ENCODE results near the gene CBX5.
"Not testable (repeated sequence)": the region's sequence is repeated elsewhere in the genome, so short reads cannot be mapped to it uniquely, and the experiment has no call there.

CBX5 gene

DNA sequence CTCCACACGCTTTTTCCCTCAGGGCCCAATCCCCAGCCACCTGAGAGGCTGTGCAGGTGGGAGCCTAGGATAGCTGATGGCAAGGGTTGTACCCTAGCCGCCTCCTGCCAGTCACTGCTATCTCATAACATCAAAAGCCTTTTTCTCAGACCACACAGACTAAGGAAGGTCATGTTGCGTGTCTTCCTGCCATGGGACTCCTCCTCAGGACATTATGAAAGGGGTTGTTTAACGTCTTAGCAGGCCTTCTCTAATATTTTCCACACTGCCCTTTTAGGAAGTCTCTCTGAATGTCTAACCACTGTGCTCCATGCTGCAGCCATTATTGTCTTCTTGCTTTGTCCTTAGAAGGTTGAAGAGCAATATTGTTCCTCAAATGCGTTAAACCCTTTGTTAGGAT lies 83.5 kb downstream of the CBX5 start:
- Mint-ChIP-seq H3K4me3 (no peak overlapping the region), H3K27me3 (ENCODE audit: low read depth) (peaks cover 87% of the 10 kb centered on the region), H3K4me1 (ENCODE audit: low read depth) (peaks cover 4% of the 10 kb centered on the region), H3K27ac (no peak overlapping the region), H3K36me3 (ENCODE audit: low read depth) (no peaks in the 10 kb centered on the region), H3K9me3 (no peaks in the 10 kb centered on the region)

DNA sequence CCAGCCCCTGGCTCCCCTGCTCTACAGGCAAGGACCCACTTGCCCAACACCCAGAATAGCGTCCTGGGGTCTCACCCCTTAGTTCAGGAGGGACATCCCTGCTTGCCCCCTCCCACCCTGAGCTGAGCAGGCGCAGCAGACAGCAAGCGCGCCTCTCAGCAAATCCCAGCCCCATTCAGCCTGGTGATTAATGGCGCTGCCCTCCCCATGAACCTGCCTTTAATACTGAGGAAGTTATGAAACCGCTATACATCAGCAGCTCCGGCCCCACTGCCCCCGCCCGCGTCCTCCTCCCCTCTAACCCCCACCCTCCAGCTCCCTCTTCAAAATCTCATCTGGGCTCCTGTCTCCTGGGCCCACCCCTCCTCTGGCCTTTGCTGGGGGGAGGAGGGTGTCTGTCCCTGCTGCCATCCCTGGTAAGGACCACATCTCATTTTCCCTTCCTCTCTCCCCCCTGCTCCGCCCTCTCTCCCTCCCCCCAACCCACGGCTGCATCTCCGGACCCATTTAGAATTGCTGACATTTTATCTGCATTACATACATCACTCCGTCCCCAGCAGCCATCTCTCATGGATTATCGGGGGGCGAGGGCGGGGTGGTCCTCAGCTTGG lies 84.1 kb downstream of the CBX5 start:
- Mint-ChIP-seq H3K4me3 (no peak overlapping the region), H3K27ac (no peak overlapping the region), H3K36me3 (ENCODE audit: low read depth) (no peaks in the 10 kb centered on the region), H3K4me1 (ENCODE audit: low read depth) (peaks cover 5% of the 10 kb centered on the region), H3K27me3 (ENCODE audit: low read depth) (peaks cover 86% of the 10 kb centered on the region), H3K9me3 (no peaks in the 10 kb centered on the region)

GRCh38 chr12:54195080-54195736 lies 84.7 kb downstream of the CBX5 start:
- Mint-ChIP-seq H3K27ac (no peak overlapping the region), H3K4me1 (ENCODE audit: low read depth) (peaks cover 5% of the 10 kb centered on the region), H3K9me3 (no peaks in the 10 kb centered on the region), H3K27me3 (ENCODE audit: low read depth) (peaks cover 90% of the 10 kb centered on the region), H3K4me3 (no peak overlapping the region), H3K36me3 (ENCODE audit: low read depth) (no peaks in the 10 kb centered on the region)

GRCh38 chr12:54194611-54195010 lies 85.3 kb downstream of the CBX5 start:
- H3K4me3 Mint-ChIP-seq; H3K9me3 Mint-ChIP-seq; H3K4me1 Mint-ChIP-seq (ENCODE audit: low read depth); H3K36me3 Mint-ChIP-seq (ENCODE audit: low read depth); H3K27ac Mint-ChIP-seq: not testable (repeated sequence)
- peaks cover 92% of the 10 kb centered on the region for H3K27me3 Mint-ChIP-seq (ENCODE audit: low read depth)

- H3K9me3 Mint-ChIP-seq, result no peaks in the 10 kb centered on the region
- H3K27ac Mint-ChIP-seq, result no peak overlapping the region
- peaks cover 9% of the 10 kb centered on the region for H3K4me1 Mint-ChIP-seq (ENCODE audit: low read depth)
- H3K4me3 Mint-ChIP-seq, result no peak overlapping the region
- H3K36me3 Mint-ChIP-seq (ENCODE audit: low read depth), result no peaks in the 10 kb centered on the region
- H3K27me3 Mint-ChIP-seq (ENCODE audit: low read depth), result peaks cover 81% of the 10 kb centered on the region
These were observed 86.5 kb downstream of the CBX5 start for GRCh38 chr12:54193434-54193833.

- Mint-ChIP-seq H3K36me3 (ENCODE audit: low read depth) (peaks cover 7% of the 10 kb centered on the region), H3K27me3 (ENCODE audit: low read depth) (peaks cover 62% of the 10 kb centered on the region), H3K4me3 (no peak overlapping the region), H3K4me1 (ENCODE audit: low read depth) (peaks cover 16% of the 10 kb centered on the region), H3K9me3 (no peaks in the 10 kb centered on the region), H3K27ac (no peak overlapping the region)
These were observed 88.3 kb downstream of the CBX5 start for GRCh38 chr12:54191550-54192022.

DNA sequence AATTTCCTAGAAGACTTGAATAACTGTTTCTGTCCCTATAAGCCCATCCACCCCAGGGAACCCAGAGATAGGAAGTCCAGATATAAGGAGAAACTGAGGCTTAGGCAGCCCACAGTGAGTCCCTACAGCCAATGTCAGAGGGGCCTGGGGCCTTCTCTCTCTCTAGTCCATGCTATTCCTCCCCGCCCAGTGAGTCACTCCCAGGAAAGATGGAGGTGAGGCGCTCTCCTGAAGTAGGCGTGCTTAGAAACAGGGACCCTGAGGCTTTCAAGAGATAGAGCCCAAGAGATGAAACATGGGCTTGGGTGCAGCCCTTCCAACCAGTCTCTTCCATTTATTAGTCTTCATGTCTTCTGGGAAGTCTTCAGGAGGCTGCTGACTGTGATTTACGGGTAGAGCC lies 88.8 kb downstream of the CBX5 start:
- peaks cover 58% of the 10 kb centered on the region for H3K27me3 Mint-ChIP-seq (ENCODE audit: low read depth)
- no peaks in the 10 kb centered on the region for H3K9me3 Mint-ChIP-seq
- H3K4me1 Mint-ChIP-seq (ENCODE audit: low read depth), result peaks cover 16% of the 10 kb centered on the region
- H3K36me3 Mint-ChIP-seq (ENCODE audit: low read depth), result peaks cover 8% of the 10 kb centered on the region
- no peak overlapping the region for H3K27ac Mint-ChIP-seq
- no peak overlapping the region for H3K4me3 Mint-ChIP-seq

- Mint-ChIP-seq H3K27ac (peak overlapping the region; percentile 28), H3K27me3 (ENCODE audit: low read depth) (peaks cover 39% of the 10 kb centered on the region)
These were observed 90.8 kb downstream of the CBX5 start for GRCh38 chr12:54189198-54189539.

GRCh38 chr12:54187075-54187474 lies 92.8 kb downstream of the CBX5 start:
- Mint-ChIP-seq H3K27ac (no peak overlapping the region), H3K9me3 (no peaks in the 10 kb centered on the region), H3K36me3 (ENCODE audit: low read depth) (peaks cover 17% of the 10 kb centered on the region), H3K27me3 (ENCODE audit: low read depth) (peaks cover 18% of the 10 kb centered on the region), H3K4me3 (peak overlapping the region; percentile 80), H3K4me1 (ENCODE audit: low read depth) (peaks cover 16% of the 10 kb centered on the region)

More at GRCh38 chr12:54189198-54189539, 90.8 kb downstream of the CBX5 start:
- H3K4me1 Mint-ChIP-seq (ENCODE audit: low read depth), result peaks cover 16% of the 10 kb centered on the region
- peak overlapping the region; percentile 88 for H3K4me3 Mint-ChIP-seq
- H3K36me3 Mint-ChIP-seq (ENCODE audit: low read depth), result peaks cover 13% of the 10 kb centered on the region
- no peaks in the 10 kb centered on the region for H3K9me3 Mint-ChIP-seq

- Mint-ChIP-seq H3K4me1 (ENCODE audit: low read depth) (peaks cover 11% of the 10 kb centered on the region), H3K27me3 (ENCODE audit: low read depth) (peaks cover 11% of the 10 kb centered on the region), H3K36me3 (ENCODE audit: low read depth) (peaks cover 20% of the 10 kb centered on the region), H3K9me3 (no peaks in the 10 kb centered on the region), H3K4me3 (no peak overlapping the region), H3K27ac (no peak overlapping the region)
These were observed 94.0 kb downstream of the CBX5 start for GRCh38 chr12:54185919-54186318.

DNA sequence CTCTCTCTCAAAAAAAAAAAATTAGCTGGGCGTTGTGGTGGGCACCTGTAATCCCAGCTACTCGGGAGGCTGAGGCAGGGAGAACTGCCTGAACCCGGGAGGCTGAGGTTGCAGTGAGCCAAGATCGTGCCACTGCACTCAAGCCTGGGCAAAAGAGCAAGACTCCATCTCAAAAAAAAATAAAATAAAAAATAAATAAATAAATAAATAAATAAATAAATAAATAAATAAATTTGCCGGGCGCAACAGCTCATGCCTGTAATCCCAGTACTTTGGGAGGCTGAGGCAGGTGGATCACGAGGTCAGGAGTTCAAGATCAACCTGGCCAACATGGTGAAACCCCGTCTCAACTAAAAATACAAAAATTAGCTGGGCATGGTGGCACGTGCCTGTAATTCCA lies 94.6 kb downstream of the CBX5 start:
- H3K27ac Mint-ChIP-seq; H3K4me3 Mint-ChIP-seq; H3K27me3 Mint-ChIP-seq (ENCODE audit: low read depth); H3K9me3 Mint-ChIP-seq: not testable (repeated sequence)
- H3K4me1 Mint-ChIP-seq (ENCODE audit: low read depth), result peaks cover 11% of the 10 kb centered on the region
- H3K36me3 Mint-ChIP-seq (ENCODE audit: low read depth), result peaks cover 20% of the 10 kb centered on the region

GRCh38 chr12:54184024-54184805 lies 95.7 kb downstream of the CBX5 start:
- peaks cover 20% of the 10 kb centered on the region for H3K36me3 Mint-ChIP-seq (ENCODE audit: low read depth)
- H3K9me3 Mint-ChIP-seq, result no peaks in the 10 kb centered on the region
- H3K27me3 Mint-ChIP-seq (ENCODE audit: low read depth), result no peaks in the 10 kb centered on the region
- H3K27ac Mint-ChIP-seq, result no peak overlapping the region
- H3K4me3 Mint-ChIP-seq, result no peak overlapping the region
- H3K4me1 Mint-ChIP-seq (ENCODE audit: low read depth), result peaks cover 10% of the 10 kb centered on the region

DNA sequence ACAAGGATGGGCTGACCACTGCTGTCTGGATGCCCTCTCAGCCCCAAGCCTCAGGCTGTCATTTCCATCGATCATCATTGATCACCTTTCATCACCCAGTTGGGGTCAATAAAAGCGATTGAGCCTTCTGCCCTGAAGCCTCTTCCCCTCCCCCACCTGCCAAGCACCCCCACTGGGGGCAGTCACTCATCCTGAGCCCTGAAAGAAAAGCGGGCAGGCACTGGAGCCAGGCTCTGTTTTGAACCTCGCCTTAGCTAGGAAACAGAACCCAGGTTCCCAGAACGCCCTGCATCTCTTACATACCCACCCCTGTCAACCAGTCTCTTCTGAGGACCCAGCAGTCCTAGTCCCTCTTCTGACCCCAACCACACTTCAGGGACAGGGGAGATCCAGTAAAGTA lies 96.9 kb downstream of the CBX5 start:
- Mint-ChIP-seq H3K27ac (no peak overlapping the region), H3K9me3 (no peaks in the 10 kb centered on the region), H3K4me3 (no peak overlapping the region), H3K36me3 (ENCODE audit: low read depth) (peaks cover 20% of the 10 kb centered on the region), H3K27me3 (ENCODE audit: low read depth) (no peaks in the 10 kb centered on the region), H3K4me1 (ENCODE audit: low read depth) (peaks cover 7% of the 10 kb centered on the region)

- no peaks in the 10 kb centered on the region for H3K4me1 Mint-ChIP-seq (ENCODE audit: low read depth)
- no peak overlapping the region for H3K27ac Mint-ChIP-seq
- no peak overlapping the region for H3K4me3 Mint-ChIP-seq
- no peaks in the 10 kb centered on the region for H3K27me3 Mint-ChIP-seq (ENCODE audit: low read depth)
- H3K9me3 Mint-ChIP-seq, result no peaks in the 10 kb centered on the region
- H3K36me3 Mint-ChIP-seq (ENCODE audit: low read depth), result peaks cover 15% of the 10 kb centered on the region
These were observed 97.8 kb downstream of the CBX5 start for GRCh38 chr12:54182086-54182485.

Data from T-helper 1 cell treated with Interleukin-12 subunit alpha and Interleukin-12 subunit beta and Interleukin-4 antibody, amounts not matched to agents 30 μg/mL and 1 μg/mL, for 36 hours (primary cell).